Nephron progenitor cell (in vitro differentiated cells): Measurements from ENCODE around the gene RPUSD4.

ENCODE experiments used
- DNase-seq: peaks from one replicate; pipeline ENCODE4 v3.0.0; 2021
- H3K27ac Mint-ChIP-seq: 2 replicates; pipeline ENCODE4 v1.8.0; 2021; ENCODE audit warnings: mild to moderate bottlenecking, moderate library complexity, mixed read lengths
- H3K27me3 Mint-ChIP-seq: 2 replicates; pipeline ENCODE4 v1.8.0; 2021; ENCODE audit warnings: mild to moderate bottlenecking, low read depth, mixed read lengths; ENCODE audit not compliant: poor library complexity
- H3K36me3 Mint-ChIP-seq: 2 replicates; pipeline ENCODE4 v1.8.0; 2021; ENCODE audit warnings: low read depth, mixed read lengths
- H3K4me1 Mint-ChIP-seq: 2 replicates; pipeline ENCODE4 v1.8.0; 2021; ENCODE audit warnings: mixed read lengths
- H3K4me3 Mint-ChIP-seq: 2 replicates; pipeline ENCODE4 v1.8.0; 2021; ENCODE audit warnings: mild to moderate bottlenecking, moderate library complexity, mixed read lengths
- H3K9me3 Mint-ChIP-seq: 2 replicates; pipeline ENCODE4 v1.8.0; 2021; ENCODE audit warnings: mild to moderate bottlenecking, moderate library complexity, mixed read lengths
- TF ChIP-seq, protein P1 (sequence below): fragments of 200-600 bp; sonication (generic); IDR thresholded peaks from 2 replicates; pipeline ENCODE4 v1.5.0; 2021; ENCODE audit warnings: antibody characterized with exemption

The RPUSD4 gene

DNA sequence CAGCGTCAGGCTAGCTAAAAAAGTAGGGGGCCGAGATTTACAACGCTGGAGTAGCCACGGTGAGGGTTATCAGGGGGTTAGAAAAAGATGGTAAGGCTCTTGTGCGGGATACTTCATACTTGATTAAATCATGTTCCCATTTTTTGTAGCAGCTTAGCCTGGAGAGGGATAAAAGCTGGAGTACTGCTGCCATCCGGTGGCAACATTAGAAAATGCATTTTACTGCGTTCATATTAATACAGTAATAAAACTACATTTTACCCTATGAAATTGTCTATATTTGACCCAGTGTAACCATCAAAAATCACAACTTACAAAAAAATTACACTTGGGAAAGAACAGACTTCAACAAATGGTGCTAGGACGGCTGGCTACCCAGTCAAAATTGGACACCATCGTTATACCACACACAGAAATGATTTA, 17.3 kb downstream of the RPUSD4 start:
- H3K4me3 Mint-ChIP-seq, result no peak overlapping the region
- no peaks in the 10 kb centered on the region for H3K27me3 Mint-ChIP-seq
- peaks cover 71% of the 10 kb centered on the region for H3K36me3 Mint-ChIP-seq
- H3K9me3 Mint-ChIP-seq, result peaks cover 30% of the 10 kb centered on the region
- peak; percentile 59 for DNase-seq
- peaks cover 33% of the 10 kb centered on the region for H3K4me1 Mint-ChIP-seq
- TF ChIP-seq, protein P1, sequence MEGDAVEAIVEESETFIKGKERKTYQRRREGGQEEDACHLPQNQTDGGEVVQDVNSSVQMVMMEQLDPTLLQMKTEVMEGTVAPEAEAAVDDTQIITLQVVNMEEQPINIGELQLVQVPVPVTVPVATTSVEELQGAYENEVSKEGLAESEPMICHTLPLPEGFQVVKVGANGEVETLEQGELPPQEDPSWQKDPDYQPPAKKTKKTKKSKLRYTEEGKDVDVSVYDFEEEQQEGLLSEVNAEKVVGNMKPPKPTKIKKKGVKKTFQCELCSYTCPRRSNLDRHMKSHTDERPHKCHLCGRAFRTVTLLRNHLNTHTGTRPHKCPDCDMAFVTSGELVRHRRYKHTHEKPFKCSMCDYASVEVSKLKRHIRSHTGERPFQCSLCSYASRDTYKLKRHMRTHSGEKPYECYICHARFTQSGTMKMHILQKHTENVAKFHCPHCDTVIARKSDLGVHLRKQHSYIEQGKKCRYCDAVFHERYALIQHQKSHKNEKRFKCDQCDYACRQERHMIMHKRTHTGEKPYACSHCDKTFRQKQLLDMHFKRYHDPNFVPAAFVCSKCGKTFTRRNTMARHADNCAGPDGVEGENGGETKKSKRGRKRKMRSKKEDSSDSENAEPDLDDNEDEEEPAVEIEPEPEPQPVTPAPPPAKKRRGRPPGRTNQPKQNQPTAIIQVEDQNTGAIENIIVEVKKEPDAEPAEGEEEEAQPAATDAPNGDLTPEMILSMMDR, result peak; percentile 77
- H3K27ac Mint-ChIP-seq, result no peak overlapping the region

GRCh38 chr11:126193038-126193478, 18.4 kb downstream of the RPUSD4 start:
- TF ChIP-seq, protein P1, result no peak
- Mint-ChIP-seq H3K4me3 (no peak overlapping the region), H3K27ac (no peak overlapping the region), H3K36me3 (peaks cover 65% of the 10 kb centered on the region), H3K4me1 (peaks cover 43% of the 10 kb centered on the region), H3K27me3 (no peaks in the 10 kb centered on the region), H3K9me3 (peaks cover 26% of the 10 kb centered on the region)
- peak; percentile 17 for DNase-seq

GRCh38 chr11:126192361-126192760, 19.1 kb downstream of the RPUSD4 start:
- Mint-ChIP-seq H3K4me3 (no peak overlapping the region), H3K4me1 (peaks cover 45% of the 10 kb centered on the region), H3K36me3 (peaks cover 59% of the 10 kb centered on the region), H3K9me3 (peaks cover 19% of the 10 kb centered on the region), H3K27ac (peak overlapping the region; percentile 71), H3K27me3 (no peaks in the 10 kb centered on the region)
- DNase-seq, result no peak
- TF ChIP-seq, protein P1, result no peak

DNA sequence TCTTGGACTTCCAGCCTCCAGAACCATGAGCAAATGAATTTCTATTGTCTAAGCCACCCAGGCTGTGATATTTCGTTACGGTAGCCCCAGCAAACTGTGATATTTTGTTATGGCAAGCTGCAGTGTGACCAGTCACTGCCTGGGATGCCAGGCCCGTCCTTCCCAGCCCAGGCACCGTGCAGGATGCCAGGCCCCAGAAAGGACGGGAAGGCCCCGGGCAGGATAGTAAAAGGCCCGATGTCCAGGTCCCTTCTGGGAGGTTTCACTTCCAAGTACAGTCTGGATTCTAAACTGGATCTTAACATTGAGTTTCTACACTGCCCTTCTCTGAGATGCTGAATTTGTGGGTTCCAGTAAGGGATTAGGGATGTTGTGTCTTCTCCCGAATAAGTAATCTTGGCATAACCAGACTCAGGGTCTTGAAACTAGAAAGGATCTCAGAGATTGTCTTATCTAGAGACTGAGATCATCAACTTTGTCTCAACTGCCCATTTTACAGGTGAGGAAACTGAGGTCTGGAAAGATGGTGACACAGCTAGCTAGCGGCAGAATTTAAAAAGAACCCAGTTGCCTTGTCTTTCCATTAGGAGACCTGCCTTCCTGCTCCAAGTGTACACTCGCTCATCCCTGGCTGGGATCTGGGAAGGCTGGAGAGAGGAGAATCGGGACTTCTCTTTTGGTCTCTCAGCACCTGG, 19.9 kb downstream of the RPUSD4 start:
- Mint-ChIP-seq H3K9me3 (peaks cover 12% of the 10 kb centered on the region), H3K4me1 (peaks cover 53% of the 10 kb centered on the region), H3K36me3 (peaks cover 56% of the 10 kb centered on the region), H3K27me3 (no peaks in the 10 kb centered on the region), H3K4me3 (no peak overlapping the region), H3K27ac (no peak overlapping the region)
- no peak for DNase-seq
- TF ChIP-seq, protein P1, result no peak

- Mint-ChIP-seq H3K4me3 (no peak overlapping the region), H3K27me3 (no peaks in the 10 kb centered on the region), H3K27ac (peak overlapping the region; percentile 34), H3K4me1 (peaks cover 60% of the 10 kb centered on the region), H3K9me3 (peaks cover 6% of the 10 kb centered on the region), H3K36me3 (peaks cover 48% of the 10 kb centered on the region)
- DNase-seq, result no peak
- TF ChIP-seq, protein P1, result no peak
These were observed 20.7 kb downstream of the RPUSD4 start for GRCh38 chr11:126190792-126191191.
